ENCODE results near the gene TPD52L1. TPM values are rescaled to one million over a fixed set of nuclear protein-coding genes. Genes with fewer than 3 reads are reported as not detected.
"Not testable (repeated sequence)": the region's sequence is repeated elsewhere in the genome, so short reads cannot be mapped to it uniquely, and the experiment has no call there.

The TPD52L1 gene
- total RNA-seq, 1 donor from 2014 or later: not detected

GRCh38 chr6:125151700-125152099 is 1.9 kb upstream of the TPD52L1 start:
- H3K36me3 Mint-ChIP-seq (ENCODE audit: low read depth): no peaks in the 10 kb centered on the region
- H3K27me3 Mint-ChIP-seq (ENCODE audit: low read depth): peaks cover 46% of the 10 kb centered on the region
- no peak overlapping the region for H3K27ac Mint-ChIP-seq
- no peak overlapping the region for H3K4me3 Mint-ChIP-seq (ENCODE audit: low read depth)
- no peaks in the 10 kb centered on the region for H3K9me3 Mint-ChIP-seq
- DNase-seq (ENCODE audit: low spot score): no peak
- intact Hi-C loops (cut with micrococcal nuclease): loop anchor here (5.0 kb wide), 3 partner anchors 151 to 616 kb away; partner anchors contain the start of genes HDDC2 and HEY2
- H3K4me1 Mint-ChIP-seq (ENCODE audit: low read depth): no peaks in the 10 kb centered on the region

- H3K4me3 Mint-ChIP-seq (ENCODE audit: low read depth): peak overlapping the region; percentile 52
- no peak for DNase-seq (ENCODE audit: low spot score)
- no peaks in the 10 kb centered on the region for H3K36me3 Mint-ChIP-seq (ENCODE audit: low read depth)
- no peak overlapping the region for H3K27ac Mint-ChIP-seq
- peaks cover 3% of the 10 kb centered on the region for H3K4me1 Mint-ChIP-seq (ENCODE audit: low read depth)
- intact Hi-C loops (cut with micrococcal nuclease): loop anchor here (5.0 kb wide), 3 partner anchors 148 to 613 kb away; partner anchors contain the start of genes HDDC2 and HEY2
- H3K9me3 Mint-ChIP-seq: no peaks in the 10 kb centered on the region
- H3K27me3 Mint-ChIP-seq (ENCODE audit: low read depth): peaks cover 45% of the 10 kb centered on the region
These were observed 666 bp downstream of the TPD52L1 start for GRCh38 chr6:125154118-125154760.

GRCh38 chr6:125154761-125155135 is 1.2 kb downstream of the TPD52L1 start:
- DNase-seq (ENCODE audit: low spot score): no peak
- peaks cover 3% of the 10 kb centered on the region for H3K4me1 Mint-ChIP-seq (ENCODE audit: low read depth)
- intact Hi-C loops (cut with micrococcal nuclease): loop anchor here (5.0 kb wide), 3 partner anchors 148 to 613 kb away; partner anchors contain the start of genes HDDC2 and HEY2
- no peaks in the 10 kb centered on the region for H3K36me3 Mint-ChIP-seq (ENCODE audit: low read depth)
- peaks cover 47% of the 10 kb centered on the region for H3K27me3 Mint-ChIP-seq (ENCODE audit: low read depth)
- peak overlapping the region; percentile 39 for H3K4me3 Mint-ChIP-seq (ENCODE audit: low read depth)
- H3K9me3 Mint-ChIP-seq: no peaks in the 10 kb centered on the region
- H3K27ac Mint-ChIP-seq: no peak overlapping the region

GRCh38 chr6:125155344-125155743 is 1.8 kb downstream of the TPD52L1 start:
- H3K9me3 Mint-ChIP-seq: no peaks in the 10 kb centered on the region
- no peak for DNase-seq (ENCODE audit: low spot score)
- no peak overlapping the region for H3K27ac Mint-ChIP-seq
- peaks cover 46% of the 10 kb centered on the region for H3K27me3 Mint-ChIP-seq (ENCODE audit: low read depth)
- intact Hi-C loops (cut with micrococcal nuclease): no loop called here
- H3K4me1 Mint-ChIP-seq (ENCODE audit: low read depth): peaks cover 3% of the 10 kb centered on the region
- H3K36me3 Mint-ChIP-seq (ENCODE audit: low read depth): no peaks in the 10 kb centered on the region
- H3K4me3 Mint-ChIP-seq (ENCODE audit: low read depth): no peak overlapping the region

- intact Hi-C loops (cut with micrococcal nuclease): no loop called here
- H3K27me3 Mint-ChIP-seq (ENCODE audit: low read depth): peaks cover 44% of the 10 kb centered on the region
- H3K4me1 Mint-ChIP-seq (ENCODE audit: low read depth): peaks cover 3% of the 10 kb centered on the region
- DNase-seq (ENCODE audit: low spot score): no peak
- no peak overlapping the region for H3K4me3 Mint-ChIP-seq (ENCODE audit: low read depth)
- no peak overlapping the region for H3K27ac Mint-ChIP-seq
- no peaks in the 10 kb centered on the region for H3K36me3 Mint-ChIP-seq (ENCODE audit: low read depth)
- H3K9me3 Mint-ChIP-seq: no peaks in the 10 kb centered on the region
These were observed 2.9 kb downstream of the TPD52L1 start for GRCh38 chr6:125156496-125156895.

GRCh38 chr6:125157280-125157679 is 3.7 kb downstream of the TPD52L1 start:
- Mint-ChIP-seq H3K4me1 (ENCODE audit: low read depth) (peaks cover 3% of the 10 kb centered on the region), H3K9me3 (no peaks in the 10 kb centered on the region)

GRCh38 chr6:125157725-125158124 is 4.2 kb downstream of the TPD52L1 start:
- no peak overlapping the region for H3K4me3 Mint-ChIP-seq (ENCODE audit: low read depth)
- peaks cover 3% of the 10 kb centered on the region for H3K4me1 Mint-ChIP-seq (ENCODE audit: low read depth)
- intact Hi-C loops (cut with micrococcal nuclease): no loop called here
- no peaks in the 10 kb centered on the region for H3K9me3 Mint-ChIP-seq
- peaks cover 41% of the 10 kb centered on the region for H3K27me3 Mint-ChIP-seq (ENCODE audit: low read depth)
- no peak for DNase-seq (ENCODE audit: low spot score)
- H3K36me3 Mint-ChIP-seq (ENCODE audit: low read depth): no peaks in the 10 kb centered on the region
- H3K27ac Mint-ChIP-seq: no peak overlapping the region

More at GRCh38 chr6:125157280-125157679, 3.7 kb downstream of the TPD52L1 start:
- no peak overlapping the region for H3K27ac Mint-ChIP-seq
- H3K36me3 Mint-ChIP-seq (ENCODE audit: low read depth): no peaks in the 10 kb centered on the region
- H3K27me3 Mint-ChIP-seq (ENCODE audit: low read depth): peaks cover 43% of the 10 kb centered on the region
- no peak overlapping the region for H3K4me3 Mint-ChIP-seq (ENCODE audit: low read depth)
- no peak for DNase-seq (ENCODE audit: low spot score)
- intact Hi-C loops (cut with micrococcal nuclease): no loop called here

GRCh38 chr6:125163339-125163738 is 9.8 kb downstream of the TPD52L1 start:
- H3K27ac Mint-ChIP-seq; H3K9me3 Mint-ChIP-seq; H3K4me3 Mint-ChIP-seq (ENCODE audit: low read depth); DNase-seq (ENCODE audit: low spot score); H3K4me1 Mint-ChIP-seq (ENCODE audit: low read depth); H3K36me3 Mint-ChIP-seq (ENCODE audit: low read depth); intact Hi-C loops (cut with micrococcal nuclease): not testable (repeated sequence)
- H3K27me3 Mint-ChIP-seq (ENCODE audit: low read depth): peaks cover 12% of the 10 kb centered on the region

GRCh38 chr6:125163811-125164210 is 10.2 kb downstream of the TPD52L1 start:
- H3K9me3 Mint-ChIP-seq: no peaks in the 10 kb centered on the region
- intact Hi-C loops (cut with micrococcal nuclease): no loop called here
- no peaks in the 10 kb centered on the region for H3K36me3 Mint-ChIP-seq (ENCODE audit: low read depth)
- peaks cover 12% of the 10 kb centered on the region for H3K27me3 Mint-ChIP-seq (ENCODE audit: low read depth)
- no peak overlapping the region for H3K4me3 Mint-ChIP-seq (ENCODE audit: low read depth)
- no peak for DNase-seq (ENCODE audit: low spot score)
- H3K4me1 Mint-ChIP-seq (ENCODE audit: low read depth): no peaks in the 10 kb centered on the region
- H3K27ac Mint-ChIP-seq: no peak overlapping the region

- no peaks in the 10 kb centered on the region for H3K4me1 Mint-ChIP-seq (ENCODE audit: low read depth)
- H3K36me3 Mint-ChIP-seq (ENCODE audit: low read depth): no peaks in the 10 kb centered on the region
- peaks cover 13% of the 10 kb centered on the region for H3K27me3 Mint-ChIP-seq (ENCODE audit: low read depth)
- no peaks in the 10 kb centered on the region for H3K9me3 Mint-ChIP-seq
- intact Hi-C loops (cut with micrococcal nuclease): no loop called here
- no peak for DNase-seq (ENCODE audit: low spot score)
- H3K27ac Mint-ChIP-seq: no peak overlapping the region
- H3K4me3 Mint-ChIP-seq (ENCODE audit: low read depth): no peak overlapping the region
These were observed 11.1 kb downstream of the TPD52L1 start for GRCh38 chr6:125164696-125165095.

- H3K4me3 Mint-ChIP-seq (ENCODE audit: low read depth): no peak overlapping the region
- H3K4me1 Mint-ChIP-seq (ENCODE audit: low read depth): no peaks in the 10 kb centered on the region
- no peaks in the 10 kb centered on the region for H3K36me3 Mint-ChIP-seq (ENCODE audit: low read depth)
- H3K9me3 Mint-ChIP-seq: no peaks in the 10 kb centered on the region
- H3K27ac Mint-ChIP-seq: no peak overlapping the region
- peaks cover 13% of the 10 kb centered on the region for H3K27me3 Mint-ChIP-seq (ENCODE audit: low read depth)
- intact Hi-C loops (cut with micrococcal nuclease): no loop called here
- DNase-seq (ENCODE audit: low spot score): no peak
These were observed 11.7 kb downstream of the TPD52L1 start for GRCh38 chr6:125165256-125165655.

- intact Hi-C loops (cut with micrococcal nuclease): no loop called here
- DNase-seq (ENCODE audit: low spot score): no peak
- Mint-ChIP-seq H3K9me3 (no peaks in the 10 kb centered on the region), H3K36me3 (ENCODE audit: low read depth) (no peaks in the 10 kb centered on the region), H3K4me3 (ENCODE audit: low read depth) (no peak overlapping the region), H3K27ac (no peak overlapping the region), H3K27me3 (ENCODE audit: low read depth) (peaks cover 13% of the 10 kb centered on the region), H3K4me1 (ENCODE audit: low read depth) (no peaks in the 10 kb centered on the region)
These were observed 12.2 kb downstream of the TPD52L1 start for GRCh38 chr6:125165776-125166175.

- Mint-ChIP-seq H3K27me3 (ENCODE audit: low read depth) (peaks cover 10% of the 10 kb centered on the region), H3K27ac (no peak overlapping the region), H3K4me3 (ENCODE audit: low read depth) (no peak overlapping the region)
These were observed 13.1 kb downstream of the TPD52L1 start for GRCh38 chr6:125166711-125167110.

More at GRCh38 chr6:125166711-125167110, 13.1 kb downstream of the TPD52L1 start:
- intact Hi-C loops (cut with micrococcal nuclease): no loop called here
- no peaks in the 10 kb centered on the region for H3K4me1 Mint-ChIP-seq (ENCODE audit: low read depth)
- H3K9me3 Mint-ChIP-seq: no peaks in the 10 kb centered on the region
- H3K36me3 Mint-ChIP-seq (ENCODE audit: low read depth): no peaks in the 10 kb centered on the region
- no peak for DNase-seq (ENCODE audit: low spot score)
